ENCODE results near the gene DSP.

- TF ChIP-seq CTCF (IDR thresholded peaks at IDR 0.05) (no peak), POLR2A (IDR thresholded peaks at IDR 0.05) (no peak), POLR2AphosphoS5 (IDR thresholded peaks at IDR 0.05) (no peak)
These were observed 5.8 kb downstream of the DSP start for GRCh38 chr6:7547315-7547714.
